Activated naive CD8-positive, alpha-beta T cell treated with anti-CD3 and anti-CD28 coated beads, Interleukin-2, amount 10 ng/mL, durations not matched to agents 7 days and 5 days (primary cell): ENCODE data around the gene CACNA1E. TPM values are rescaled to one million over a fixed set of nuclear protein-coding genes. Genes with fewer than 3 reads are reported as not detected.

Experiments
- ATAC-seq: fragments of 150-1000 bp; cut with Tn5 transposase; one replicate; pipeline ENCODE4 v1.10.0; 2021; ENCODE audit warnings: low read depth, moderate library complexity
- POLR2A ChIA-PET: fragments of 350-600 bp; sonication (Branson Sonifier 250); formaldehyde crosslinking; loops from one replicate; lab custom pipeline; 2021; ENCODE audit warnings: antibody characterized with exemption; lab: Charles Lee
- DNase-seq: peaks from one replicate; pipeline ENCODE4 v3.0.0; 2021
- H3K27ac Mint-ChIP-seq: one replicate; pipeline ENCODE4 v1.8.0; 2022; ENCODE audit warnings: mild to moderate bottlenecking, mixed read lengths
- H3K27me3 Mint-ChIP-seq: one replicate; pipeline ENCODE4 v1.8.0; 2022; ENCODE audit warnings: mild to moderate bottlenecking, moderate library complexity, mixed read lengths
- H3K36me3 Mint-ChIP-seq: one replicate; pipeline ENCODE4 v1.8.0; 2021; ENCODE audit warnings: mild to moderate bottlenecking, mixed read lengths
- H3K4me1 Mint-ChIP-seq: one replicate; pipeline ENCODE4 v1.8.0; 2021; ENCODE audit warnings: mixed read lengths
- H3K4me3 Mint-ChIP-seq: one replicate; pipeline ENCODE4 v1.8.0; 2022; ENCODE audit warnings: mild to moderate bottlenecking, moderate library complexity, mixed read lengths
- H3K9me3 Mint-ChIP-seq: one replicate; pipeline ENCODE4 v1.8.0; 2021; ENCODE audit warnings: mixed read lengths
- total RNA-seq, 2 experiments: library from RNA; stranded (reverse); gene quantifications; one replicate each; pipeline ENCODE4 v1.2.3, GENCODE V29; 2021

CACNA1E gene
- total RNA-seq, 2 experiments from 2014 or later: not detected

GRCh38 chr1:181490740-181491712 lies 7.7 kb downstream of the CACNA1E start:
- H3K9me3 Mint-ChIP-seq: no peaks in the 10 kb centered on the region
- H3K27me3 Mint-ChIP-seq: peaks cover 53% of the 10 kb centered on the region
- no peaks in the 10 kb centered on the region for H3K36me3 Mint-ChIP-seq
- no peak overlapping the region for H3K27ac Mint-ChIP-seq
- POLR2A ChIA-PET: no interaction called here
- no peak overlapping the region for H3K4me3 Mint-ChIP-seq
- no peaks in the 10 kb centered on the region for H3K4me1 Mint-ChIP-seq
- ATAC-seq: no peak
- no peak for DNase-seq

GRCh38 chr1:181493166-181493565 lies 9.8 kb downstream of the CACNA1E start:
- no peak overlapping the region for H3K4me3 Mint-ChIP-seq
- POLR2A ChIA-PET: no interaction called here
- no peak overlapping the region for H3K27ac Mint-ChIP-seq
- ATAC-seq (no peak), DNase-seq (no peak)
- no peaks in the 10 kb centered on the region for H3K9me3 Mint-ChIP-seq
- H3K36me3 Mint-ChIP-seq: no peaks in the 10 kb centered on the region
- no peaks in the 10 kb centered on the region for H3K4me1 Mint-ChIP-seq
- H3K27me3 Mint-ChIP-seq: peaks cover 36% of the 10 kb centered on the region

GRCh38 chr1:181493885-181494284 lies 10.6 kb downstream of the CACNA1E start:
- H3K36me3 Mint-ChIP-seq: no peaks in the 10 kb centered on the region
- POLR2A ChIA-PET: no interaction called here
- H3K4me3 Mint-ChIP-seq: no peak overlapping the region
- H3K9me3 Mint-ChIP-seq: no peaks in the 10 kb centered on the region
- H3K27me3 Mint-ChIP-seq: peaks cover 32% of the 10 kb centered on the region
- ATAC-seq: no peak
- H3K4me1 Mint-ChIP-seq: no peaks in the 10 kb centered on the region
- H3K27ac Mint-ChIP-seq: no peak overlapping the region
- no peak for DNase-seq

GRCh38 chr1:181496759-181497158 lies 13.4 kb downstream of the CACNA1E start:
- no peak for DNase-seq
- Mint-ChIP-seq H3K4me1 (no peaks in the 10 kb centered on the region), H3K9me3 (no peaks in the 10 kb centered on the region), H3K27me3 (peaks cover 20% of the 10 kb centered on the region), H3K4me3 (no peak overlapping the region), H3K27ac (no peak overlapping the region), H3K36me3 (no peaks in the 10 kb centered on the region)
- ATAC-seq: no peak
- POLR2A ChIA-PET: no interaction called here

GRCh38 chr1:181497870-181498269 lies 14.6 kb downstream of the CACNA1E start:
- POLR2A ChIA-PET: no interaction called here
- Mint-ChIP-seq H3K36me3 (no peaks in the 10 kb centered on the region), H3K27me3 (peaks cover 16% of the 10 kb centered on the region), H3K4me1 (no peaks in the 10 kb centered on the region), H3K27ac (no peak overlapping the region), H3K4me3 (no peak overlapping the region), H3K9me3 (no peaks in the 10 kb centered on the region)
- ATAC-seq (no peak), DNase-seq (no peak)

GRCh38 chr1:181499825-181500224 lies 16.5 kb downstream of the CACNA1E start:
- Mint-ChIP-seq H3K4me3 (no peak overlapping the region), H3K27ac (no peak overlapping the region), H3K4me1 (peaks cover 2% of the 10 kb centered on the region), H3K36me3 (no peaks in the 10 kb centered on the region), H3K9me3 (no peaks in the 10 kb centered on the region), H3K27me3 (peaks cover 11% of the 10 kb centered on the region)
- ATAC-seq (no peak), DNase-seq (no peak)
- POLR2A ChIA-PET: no interaction called here

GRCh38 chr1:181500636-181501035 lies 17.3 kb downstream of the CACNA1E start:
- Mint-ChIP-seq H3K36me3 (no peaks in the 10 kb centered on the region), H3K4me1 (peaks cover 6% of the 10 kb centered on the region), H3K27ac (no peak overlapping the region), H3K4me3 (no peak overlapping the region), H3K27me3 (peaks cover 4% of the 10 kb centered on the region), H3K9me3 (no peaks in the 10 kb centered on the region)
- ATAC-seq (no peak), DNase-seq (no peak)
- POLR2A ChIA-PET: no interaction called here

GRCh38 chr1:181501612-181502011 lies 18.3 kb downstream of the CACNA1E start:
- no peak overlapping the region for H3K27ac Mint-ChIP-seq
- no peaks in the 10 kb centered on the region for H3K36me3 Mint-ChIP-seq
- DNase-seq (no peak), ATAC-seq (no peak)
- peaks cover 4% of the 10 kb centered on the region for H3K27me3 Mint-ChIP-seq
- H3K4me3 Mint-ChIP-seq: no peak overlapping the region
- no peaks in the 10 kb centered on the region for H3K9me3 Mint-ChIP-seq
- peaks cover 6% of the 10 kb centered on the region for H3K4me1 Mint-ChIP-seq
- POLR2A ChIA-PET: no interaction called here

- Mint-ChIP-seq H3K27me3 (peaks cover 2% of the 10 kb centered on the region), H3K9me3 (no peaks in the 10 kb centered on the region), H3K4me1 (peaks cover 6% of the 10 kb centered on the region), H3K4me3 (no peak overlapping the region), H3K36me3 (no peaks in the 10 kb centered on the region), H3K27ac (no peak overlapping the region)
- ATAC-seq (no peak), DNase-seq (no peak)
- POLR2A ChIA-PET: no interaction called here
Observed at GRCh38 chr1:181503171-181503810, 20.0 kb downstream of the CACNA1E start.

GRCh38 chr1:181504399-181504842 lies 21.1 kb downstream of the CACNA1E start:
- Mint-ChIP-seq H3K36me3 (no peaks in the 10 kb centered on the region), H3K4me3 (no peak overlapping the region), H3K27ac (no peak overlapping the region), H3K27me3 (peaks cover 2% of the 10 kb centered on the region), H3K4me1 (peaks cover 6% of the 10 kb centered on the region), H3K9me3 (no peaks in the 10 kb centered on the region)
- POLR2A ChIA-PET: no interaction called here
- DNase-seq (no peak), ATAC-seq (no peak)

- Mint-ChIP-seq H3K9me3 (no peaks in the 10 kb centered on the region), H3K27me3 (peaks cover 5% of the 10 kb centered on the region), H3K27ac (no peak overlapping the region), H3K36me3 (no peaks in the 10 kb centered on the region), H3K4me1 (peaks cover 6% of the 10 kb centered on the region), H3K4me3 (no peak overlapping the region)
- DNase-seq (no peak), ATAC-seq (no peak)
- POLR2A ChIA-PET: no interaction called here
Observed at GRCh38 chr1:181506563-181507353, 23.4 kb downstream of the CACNA1E start.

GRCh38 chr1:181508486-181509165 lies 25.3 kb downstream of the CACNA1E start:
- Mint-ChIP-seq H3K27ac (no peak overlapping the region), H3K9me3 (no peaks in the 10 kb centered on the region), H3K36me3 (no peaks in the 10 kb centered on the region), H3K4me3 (no peak overlapping the region), H3K27me3 (peaks cover 12% of the 10 kb centered on the region), H3K4me1 (peaks cover 6% of the 10 kb centered on the region)
- DNase-seq: no peak
- no peak for ATAC-seq
- POLR2A ChIA-PET: no interaction called here

- Mint-ChIP-seq H3K9me3 (no peaks in the 10 kb centered on the region), H3K4me3 (no peak overlapping the region), H3K27me3 (peaks cover 12% of the 10 kb centered on the region), H3K36me3 (no peaks in the 10 kb centered on the region), H3K27ac (no peak overlapping the region), H3K4me1 (peaks cover 2% of the 10 kb centered on the region)
- POLR2A ChIA-PET: no interaction called here
- DNase-seq (no peak), ATAC-seq (no peak)
Observed at GRCh38 chr1:181513786-181514297, 30.5 kb downstream of the CACNA1E start.
